Hematopoietic multipotent progenitor cell treated with erythropoietin and hydrocortisone succinate and interleukin-3 and kit ligand, for 15 days (in vitro differentiated cells): ENCODE data around the gene VWA5B1.

Source experiments
- DNase-seq: peaks from one replicate; pipeline ENCODE4 v3.0.0-alpha.2; 2015; ENCODE audit warnings: low spot score

The VWA5B1 gene

GRCh38 chr1:20368866-20369470 lies 78.3 kb downstream of the VWA5B1 start:
- no peak for DNase-seq

GRCh38 chr1:20370698-20371097 lies 80.0 kb downstream of the VWA5B1 start:
- DNase-seq = no peak

DNA sequence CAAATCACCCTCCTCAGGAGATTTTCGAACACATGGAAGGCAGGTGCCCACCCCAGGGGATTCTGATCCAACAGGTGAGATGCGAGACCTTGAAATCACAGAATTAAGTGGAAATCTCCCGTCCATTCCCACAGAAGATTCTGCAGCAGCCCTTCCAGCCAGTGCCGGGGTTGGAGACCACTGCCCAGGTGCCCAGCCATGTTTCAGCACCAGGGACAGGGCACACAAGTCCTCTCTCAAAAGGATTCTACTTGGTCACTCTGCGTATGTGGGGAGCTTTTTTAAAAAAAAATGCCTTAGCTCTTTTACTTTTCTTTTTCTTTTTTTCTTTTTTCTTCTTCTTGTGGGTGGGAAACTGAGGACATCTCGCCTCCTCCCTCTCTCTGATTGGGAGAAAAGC lies 80.7 kb downstream of the VWA5B1 start:
- no peak for DNase-seq

- DNase-seq = no peak
Observed at GRCh38 chr1:20371883-20372282, 81.2 kb downstream of the VWA5B1 start.

GRCh38 chr1:20372676-20373075 lies 82.0 kb downstream of the VWA5B1 start:
- no peak for DNase-seq

GRCh38 chr1:20373286-20373685 lies 82.6 kb downstream of the VWA5B1 start:
- no peak for DNase-seq

GRCh38 chr1:20373764-20374163 lies 83.1 kb downstream of the VWA5B1 start:
- no peak for DNase-seq

DNA sequence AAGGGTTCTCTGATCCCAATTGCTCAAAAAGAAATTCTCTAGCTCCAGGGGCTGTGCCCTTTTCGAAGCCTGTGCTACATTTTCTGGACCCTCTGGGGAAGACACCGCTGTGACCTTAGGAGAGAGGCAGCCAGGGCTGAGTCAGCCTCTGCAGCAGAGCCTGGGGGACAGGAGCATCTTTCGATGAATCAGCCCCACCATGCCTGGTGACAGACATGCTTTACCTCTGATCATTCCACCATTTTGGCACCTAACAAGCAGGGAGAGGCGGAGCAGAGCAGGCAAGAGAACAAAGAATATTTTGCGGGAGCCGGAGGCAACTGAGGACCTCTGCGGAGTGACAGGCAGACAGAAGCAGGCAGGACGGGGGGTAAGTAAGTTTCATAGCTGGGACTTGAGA lies 84.9 kb downstream of the VWA5B1 start:
- DNase-seq = no peak

GRCh38 chr1:20376171-20376570 lies 85.5 kb downstream of the VWA5B1 start:
- no peak for DNase-seq

GRCh38 chr1:20376880-20377494 lies 86.3 kb downstream of the VWA5B1 start:
- DNase-seq = peak; percentile 26

- no peak for DNase-seq
Observed at GRCh38 chr1:20377516-20378270, 87.0 kb downstream of the VWA5B1 start.

GRCh38 chr1:20379075-20379474 lies 88.4 kb downstream of the VWA5B1 start:
- DNase-seq = no peak

DNA sequence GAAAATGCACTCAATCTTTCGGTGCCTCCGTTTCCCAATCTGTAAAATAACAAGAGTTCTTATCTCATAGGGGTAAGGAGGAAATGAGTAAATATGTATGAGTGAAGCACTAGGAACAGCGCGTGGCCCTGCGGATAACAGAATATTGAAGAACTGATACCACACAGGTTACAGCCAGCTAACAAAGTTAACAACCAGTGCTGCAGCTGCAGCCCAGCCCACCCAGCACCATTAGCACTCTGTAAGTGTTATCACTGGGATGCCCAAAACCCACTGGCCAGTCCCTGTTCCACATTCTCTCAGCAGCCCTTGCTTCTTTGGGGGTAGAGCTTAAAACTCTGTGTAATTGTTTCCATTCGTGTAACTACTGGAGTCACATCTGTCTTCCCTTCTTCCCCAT lies 89.5 kb downstream of the VWA5B1 start:
- no peak for DNase-seq

DNA sequence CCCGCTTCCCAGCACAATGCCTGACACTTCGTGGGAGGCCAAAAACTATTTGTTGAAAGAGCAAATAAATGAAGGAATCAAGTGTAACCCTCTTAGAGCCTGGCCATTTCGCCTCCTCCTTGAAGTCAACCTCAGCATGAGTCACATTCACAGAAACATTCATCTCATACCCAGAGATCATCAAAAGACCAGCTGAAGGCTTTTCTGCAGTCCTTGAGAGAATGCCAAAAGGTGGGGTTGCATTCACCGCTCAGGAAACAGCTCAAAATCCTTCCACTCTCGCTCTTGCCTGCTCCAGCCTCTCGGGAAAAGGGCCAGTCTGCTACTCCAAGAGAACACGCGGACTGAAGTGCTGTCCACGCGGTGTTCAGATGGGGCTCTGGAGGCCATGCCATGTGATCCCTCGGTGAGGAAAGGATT lies 90.0 kb downstream of the VWA5B1 start:
- no peak for DNase-seq

- DNase-seq = no peak
Observed at GRCh38 chr1:20381045-20381641, 90.5 kb downstream of the VWA5B1 start.

DNA sequence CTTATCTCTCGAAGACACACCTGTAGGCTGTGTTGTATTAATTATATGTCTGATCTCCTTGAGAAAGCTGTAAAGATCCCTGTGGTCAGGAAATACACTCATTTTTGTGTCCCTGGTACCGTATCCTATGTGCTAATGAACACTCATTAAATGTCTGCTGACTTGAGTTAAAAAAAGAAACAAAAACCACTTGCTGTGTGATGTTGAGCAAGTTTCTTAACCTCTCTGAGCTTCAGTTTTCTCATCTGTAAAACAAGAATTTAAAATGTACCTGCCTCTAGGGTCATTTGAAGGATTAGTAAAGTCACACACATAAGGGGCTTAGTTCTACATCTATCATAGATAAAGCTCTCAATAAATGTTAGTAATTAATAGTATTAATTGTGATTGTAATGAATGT lies 91.3 kb downstream of the VWA5B1 start:
- DNase-seq = no peak

- DNase-seq = no peak
Observed at GRCh38 chr1:20382711-20383110, 92.0 kb downstream of the VWA5B1 start.

DNA sequence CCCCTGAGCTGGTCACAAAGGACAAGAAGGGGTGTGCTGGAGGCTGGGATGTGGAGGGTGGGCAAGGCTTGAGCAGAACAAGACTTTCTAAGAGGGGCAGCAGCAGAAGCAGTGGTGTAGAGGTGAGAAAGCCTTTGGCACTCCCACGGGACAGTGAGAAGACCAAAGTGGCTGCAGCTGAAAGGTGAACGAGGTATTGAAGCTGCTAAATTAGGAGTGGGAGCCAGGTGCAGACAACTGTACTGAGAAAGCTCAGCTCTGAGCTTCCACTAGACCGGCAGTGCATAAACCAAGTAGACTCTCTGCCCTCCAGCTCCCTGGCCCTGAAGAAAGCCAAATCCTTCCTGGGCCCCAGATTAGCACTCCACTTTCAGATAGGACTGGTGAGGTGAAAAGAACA lies 93.0 kb downstream of the VWA5B1 start:
- no peak for DNase-seq

GRCh38 chr1:20385630-20386029 lies 95.0 kb downstream of the VWA5B1 start:
- DNase-seq = no peak

- no peak for DNase-seq
Observed at GRCh38 chr1:20386323-20387081, 95.8 kb downstream of the VWA5B1 start.

DNA sequence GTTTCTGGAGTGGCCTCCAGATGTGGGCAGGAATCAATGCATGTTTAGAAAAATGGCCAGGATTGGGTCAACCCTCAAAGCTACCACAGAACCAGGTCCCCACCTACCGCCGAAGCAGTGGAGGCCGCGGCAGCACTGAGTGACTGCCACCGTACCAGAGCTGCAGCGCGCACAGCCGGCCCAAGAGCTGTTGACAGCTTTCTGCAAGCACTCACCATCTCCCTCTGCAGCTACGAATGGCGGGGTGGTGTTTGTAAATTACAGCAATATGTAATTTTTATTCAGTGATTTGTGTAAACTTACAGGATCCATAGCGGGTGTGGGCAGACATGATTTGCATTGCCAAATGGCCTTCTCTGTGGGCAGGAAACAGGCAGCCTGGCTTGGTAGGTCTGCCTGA lies 98.9 kb downstream of the VWA5B1 start:
- DNase-seq = no peak

- no peak for DNase-seq
Observed at GRCh38 chr1:20390589-20391331, 100.1 kb downstream of the VWA5B1 start.
